ENCODE data around the gene RNF103.
"Not testable (repeated sequence)": the region's sequence is repeated elsewhere in the genome, so short reads cannot be mapped to it uniquely, and the experiment has no call there.

RNF103 gene, protein sequence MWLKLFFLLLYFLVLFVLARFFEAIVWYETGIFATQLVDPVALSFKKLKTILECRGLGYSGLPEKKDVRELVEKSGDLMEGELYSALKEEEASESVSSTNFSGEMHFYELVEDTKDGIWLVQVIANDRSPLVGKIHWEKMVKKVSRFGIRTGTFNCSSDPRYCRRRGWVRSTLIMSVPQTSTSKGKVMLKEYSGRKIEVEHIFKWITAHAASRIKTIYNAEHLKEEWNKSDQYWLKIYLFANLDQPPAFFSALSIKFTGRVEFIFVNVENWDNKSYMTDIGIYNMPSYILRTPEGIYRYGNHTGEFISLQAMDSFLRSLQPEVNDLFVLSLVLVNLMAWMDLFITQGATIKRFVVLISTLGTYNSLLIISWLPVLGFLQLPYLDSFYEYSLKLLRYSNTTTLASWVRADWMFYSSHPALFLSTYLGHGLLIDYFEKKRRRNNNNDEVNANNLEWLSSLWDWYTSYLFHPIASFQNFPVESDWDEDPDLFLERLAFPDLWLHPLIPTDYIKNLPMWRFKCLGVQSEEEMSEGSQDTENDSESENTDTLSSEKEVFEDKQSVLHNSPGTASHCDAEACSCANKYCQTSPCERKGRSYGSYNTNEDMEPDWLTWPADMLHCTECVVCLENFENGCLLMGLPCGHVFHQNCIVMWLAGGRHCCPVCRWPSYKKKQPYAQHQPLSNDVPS

DNA sequence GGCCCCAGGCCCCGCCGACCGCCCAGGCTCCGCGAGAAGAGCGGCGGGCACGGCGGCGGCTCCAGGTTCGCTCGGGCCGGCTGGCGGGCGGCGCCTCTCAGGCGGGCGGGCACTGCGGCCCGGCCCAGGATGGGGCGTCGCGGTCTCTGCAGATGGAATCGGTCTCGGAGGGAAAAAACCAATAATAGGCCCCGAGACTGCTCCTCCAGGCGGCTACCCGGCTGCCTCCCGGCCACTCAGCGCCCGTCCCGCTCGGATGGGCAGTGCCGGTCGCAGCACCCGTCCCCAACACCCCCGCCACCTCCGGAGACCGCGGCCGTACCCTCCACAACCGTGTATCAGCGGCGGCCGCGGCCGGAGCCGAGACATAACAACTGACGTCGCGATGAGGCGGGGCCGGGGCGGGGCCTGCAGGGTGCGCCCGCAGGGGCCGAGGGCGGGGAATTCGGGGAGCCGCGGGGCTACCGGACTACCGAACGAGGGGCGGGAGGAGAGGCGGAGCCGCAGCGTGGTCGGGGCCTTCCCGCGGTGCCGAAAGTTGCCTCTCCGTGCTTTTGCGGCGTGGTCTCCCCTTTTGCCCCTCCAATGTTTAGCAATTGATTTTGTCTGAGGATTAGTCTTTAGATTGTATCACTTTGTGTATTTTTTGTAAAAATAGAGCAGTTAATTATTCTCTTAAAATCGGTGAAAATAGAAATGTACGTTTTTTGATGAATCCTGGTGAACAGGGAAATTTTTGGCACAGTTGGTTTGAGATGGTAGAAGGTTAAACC, at the start of gene RNF103:
RNF103 (minus strand) TSS at position 372 of the 773 bp plus-strand sequence. CDS start 979 bp downstream, outside the sequence.
- H3K4me3 ChIP-seq: peak within 1 kb of the TSS; percentile 56 to 87 (median 67)
- peak within 1 kb of the TSS; percentile 40 to 99 (median 96) for H3K27ac ChIP-seq

DNA sequence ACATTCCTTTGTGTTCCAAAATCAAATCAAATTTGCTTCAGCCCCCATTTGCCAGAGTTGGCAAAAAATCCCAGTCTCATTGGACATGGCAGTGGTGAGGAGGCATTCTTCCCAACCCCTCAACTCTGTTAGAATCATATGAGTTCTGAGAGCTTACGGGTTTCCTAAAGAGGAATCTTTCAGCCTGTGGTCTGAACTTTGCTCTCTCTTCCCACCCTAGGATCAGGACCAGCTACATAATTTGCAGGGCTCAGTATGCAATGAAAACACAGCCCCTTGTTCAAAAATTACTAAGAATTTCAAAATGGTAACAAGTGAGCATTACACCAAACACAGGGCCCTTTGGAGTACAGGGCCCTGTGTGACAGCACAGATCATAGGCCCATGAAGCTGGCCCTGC, 49.3 kb upstream of the RNF103 start:
- Histone ChIP-seq H3K27ac (no peak overlapping the region), H3K4me3 (no peak overlapping the region)

DNA sequence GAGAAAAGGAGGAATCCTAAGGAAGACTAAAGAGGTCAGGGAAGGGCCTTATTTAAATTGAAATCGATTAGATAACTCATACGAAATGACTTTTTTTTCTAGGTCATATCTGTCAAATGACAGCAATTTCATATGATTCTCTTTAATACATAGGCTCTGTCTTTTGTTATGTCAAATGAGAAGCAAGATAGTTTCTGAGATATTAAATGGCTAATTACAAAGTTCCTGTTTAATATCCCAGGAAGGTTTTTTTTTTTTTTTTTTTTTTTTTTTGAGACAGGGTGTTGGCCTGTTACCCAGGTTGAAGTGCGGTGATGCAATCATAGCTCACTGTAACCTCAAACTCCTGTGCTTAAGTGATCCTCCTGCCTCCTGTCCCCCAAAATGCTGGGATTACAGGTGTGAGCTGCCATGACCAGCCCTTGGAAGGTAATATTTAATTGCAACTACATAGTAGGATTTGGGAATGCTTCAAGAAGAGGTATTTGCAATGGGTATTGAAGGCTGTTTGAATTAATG, 48.4 kb upstream of the RNF103 start:
- no peak overlapping the region for H3K27ac ChIP-seq

DNA sequence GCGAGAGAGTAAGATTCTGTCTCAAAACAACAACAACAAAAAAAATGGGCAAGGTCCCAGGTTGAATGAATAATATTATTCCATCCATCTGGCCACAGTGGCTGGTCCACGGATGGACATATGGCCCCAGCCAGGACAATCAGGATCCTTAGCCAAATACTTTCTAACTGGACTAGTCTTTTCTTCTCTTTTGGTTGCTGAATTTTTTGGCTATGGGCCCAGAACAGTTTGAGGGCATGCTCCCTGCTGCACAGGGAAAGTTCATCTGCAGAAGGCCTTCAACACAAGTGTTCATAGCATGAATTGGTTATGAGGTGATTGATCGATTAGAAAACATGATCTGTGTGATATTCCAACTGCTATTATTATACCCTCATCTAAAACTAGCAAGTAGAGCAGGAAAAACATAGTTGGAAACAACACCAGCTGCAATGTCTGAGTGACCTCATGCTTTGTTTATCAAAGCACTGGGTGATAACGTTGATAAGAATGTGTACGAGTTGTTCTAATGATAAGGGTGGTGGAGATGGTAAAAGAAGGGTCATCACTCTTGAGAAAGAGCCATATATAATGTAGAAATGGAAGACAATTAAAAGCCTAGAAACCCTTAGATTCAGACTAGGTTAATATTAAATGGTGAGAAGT, 47.8 kb upstream of the RNF103 start:
- H3K4me3 ChIP-seq: no peak overlapping the region
- H3K27ac ChIP-seq: no peak overlapping the region

More for the DNA sequence above, 48.4 kb upstream of the RNF103 start:
- H3K4me3 ChIP-seq: no peak overlapping the region

DNA sequence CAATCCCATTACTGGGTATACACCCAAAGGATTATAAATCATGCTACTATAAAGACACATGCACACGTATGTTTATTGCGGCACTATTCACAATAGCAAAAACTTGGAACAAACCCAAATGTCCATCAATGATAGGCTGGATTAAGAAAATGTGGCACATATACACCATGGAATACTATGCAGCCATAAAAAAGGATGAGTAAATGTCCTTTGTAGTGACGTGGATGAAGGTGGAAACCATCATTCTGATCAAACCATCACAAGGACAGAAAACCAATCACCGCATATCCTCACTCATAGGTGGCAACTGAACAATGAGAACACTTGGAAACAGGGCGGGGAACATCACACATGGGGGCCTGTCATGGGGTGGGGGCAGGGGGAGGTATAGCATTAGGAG, 45.7 kb upstream of the RNF103 start:
- not testable (repeated sequence) for H3K4me3 ChIP-seq, H3K27ac ChIP-seq

DNA sequence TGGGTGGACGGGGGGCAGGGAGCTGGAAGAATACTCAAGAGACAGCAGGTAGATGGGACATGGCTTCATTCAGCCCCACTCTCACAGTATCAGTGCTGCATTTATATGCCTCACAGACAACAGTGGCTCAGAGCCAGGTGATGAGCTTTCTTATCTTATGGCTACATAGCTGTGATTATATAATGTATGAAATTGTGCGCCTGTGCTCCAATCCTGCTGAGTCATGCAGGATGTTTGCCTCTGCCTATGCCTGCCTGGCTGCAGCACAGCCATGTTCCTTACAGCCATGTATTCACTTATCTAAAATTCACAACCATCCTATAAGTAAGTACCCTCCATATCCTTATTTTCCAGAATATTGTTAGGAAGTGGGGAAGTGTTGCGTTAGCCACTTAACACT, 37.7 kb upstream of the RNF103 start:
- H3K4me3 ChIP-seq: no peak overlapping the region
- H3K27ac ChIP-seq: no peak overlapping the region

DNA sequence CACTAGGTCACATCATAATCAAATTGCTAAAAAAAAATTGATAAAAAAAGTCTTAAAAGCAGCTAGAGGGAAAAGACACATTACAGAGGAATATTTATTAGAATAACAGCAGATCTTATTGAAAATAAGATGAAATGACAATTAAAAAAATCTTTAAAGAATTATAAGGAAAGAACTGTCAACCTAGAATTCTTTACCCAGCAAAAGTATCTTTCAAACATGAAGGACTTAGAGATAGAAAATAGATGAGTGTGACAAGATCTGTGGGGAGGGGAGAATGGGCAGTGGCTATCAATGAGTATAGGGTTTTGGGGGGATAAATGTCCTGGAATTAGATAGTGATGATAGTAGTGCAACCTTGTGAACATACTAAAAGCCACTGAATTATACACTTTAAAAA, 26.5 kb upstream of the RNF103 start:
- Histone ChIP-seq H3K27ac (no peak overlapping the region), H3K4me3 (no peak overlapping the region)

DNA sequence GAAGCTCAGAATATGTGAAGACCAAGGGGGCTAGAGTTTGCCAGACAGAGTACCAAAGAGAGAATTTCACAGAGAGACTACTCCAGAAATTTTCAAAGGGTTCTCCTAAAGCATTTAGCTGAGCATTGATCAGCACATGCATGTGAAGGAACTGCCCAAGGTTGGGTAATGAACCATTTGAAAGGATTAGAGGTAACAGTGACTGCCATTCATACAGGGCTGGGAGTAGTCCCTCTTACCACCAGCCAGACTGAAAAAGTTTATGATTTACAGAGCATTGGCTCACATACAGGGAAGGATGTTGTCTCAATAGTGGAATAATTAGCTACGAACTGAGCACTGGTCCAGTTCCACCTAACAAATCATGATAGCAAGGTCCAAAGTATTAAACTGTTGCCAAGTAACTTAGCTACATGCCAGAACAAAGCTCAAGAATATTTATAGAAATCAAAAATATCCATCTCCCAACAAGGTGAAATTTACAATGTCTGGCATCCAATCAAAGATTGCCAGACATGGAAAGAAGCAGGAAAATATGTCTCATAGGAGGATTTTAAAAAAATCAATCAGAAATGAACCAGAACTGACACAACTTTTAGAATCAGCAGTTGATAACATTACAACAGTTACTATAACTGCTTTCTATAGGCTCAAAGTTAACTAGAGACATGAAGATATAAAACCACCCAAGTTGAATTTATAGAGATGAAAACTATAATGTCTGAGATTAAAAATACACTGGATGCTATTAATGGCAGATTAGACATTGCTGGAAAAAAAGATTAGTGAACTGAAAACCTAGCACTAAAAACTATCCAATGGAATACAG, 25.7 kb upstream of the RNF103 start:
- Histone ChIP-seq H3K27ac (no peak overlapping the region), H3K4me3 (no peak overlapping the region)

DNA sequence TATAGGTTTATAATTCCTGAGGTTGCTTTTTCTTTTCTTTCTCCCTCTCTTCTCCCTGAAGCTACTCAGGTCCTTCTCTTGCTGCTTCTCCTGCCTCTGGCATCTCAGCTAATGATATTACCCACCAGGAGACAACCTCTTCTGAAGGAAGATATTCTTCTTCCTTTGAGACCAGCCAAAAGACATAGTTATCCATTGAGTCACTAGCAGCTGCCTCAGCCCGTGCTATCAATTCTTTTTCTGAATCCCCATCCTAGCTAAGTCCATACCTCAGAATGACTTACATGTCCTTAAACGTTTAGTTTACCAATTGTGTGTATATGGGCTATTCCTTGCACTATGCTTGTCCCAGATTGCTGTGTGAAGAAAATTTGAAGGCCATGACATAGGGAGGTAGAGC, 25.0 kb upstream of the RNF103 start:
- no peak overlapping the region for H3K27ac ChIP-seq

DNA sequence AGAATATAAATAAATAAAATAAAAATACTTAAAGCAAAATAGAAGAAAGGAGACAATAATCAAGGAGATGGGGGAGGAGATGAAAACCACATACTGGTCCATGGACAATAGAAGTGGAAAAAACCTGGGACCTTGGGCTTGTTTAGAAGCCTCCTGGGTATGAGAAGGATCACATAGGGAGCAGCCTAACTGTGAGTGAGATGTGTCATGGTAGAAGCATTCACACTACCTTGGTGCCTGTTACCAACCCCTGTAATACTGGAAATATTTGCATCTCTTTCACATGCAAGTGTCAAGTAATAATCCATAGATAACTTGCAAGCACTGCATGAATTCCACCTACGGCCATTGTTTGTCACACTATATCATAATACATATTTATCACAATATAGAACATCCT, 23.2 kb upstream of the RNF103 start:
- no peak overlapping the region for H3K27ac ChIP-seq
- H3K4me3 ChIP-seq: no peak overlapping the region

More for the DNA sequence above, 25.0 kb upstream of the RNF103 start:
- no peak overlapping the region for H3K4me3 ChIP-seq

DNA sequence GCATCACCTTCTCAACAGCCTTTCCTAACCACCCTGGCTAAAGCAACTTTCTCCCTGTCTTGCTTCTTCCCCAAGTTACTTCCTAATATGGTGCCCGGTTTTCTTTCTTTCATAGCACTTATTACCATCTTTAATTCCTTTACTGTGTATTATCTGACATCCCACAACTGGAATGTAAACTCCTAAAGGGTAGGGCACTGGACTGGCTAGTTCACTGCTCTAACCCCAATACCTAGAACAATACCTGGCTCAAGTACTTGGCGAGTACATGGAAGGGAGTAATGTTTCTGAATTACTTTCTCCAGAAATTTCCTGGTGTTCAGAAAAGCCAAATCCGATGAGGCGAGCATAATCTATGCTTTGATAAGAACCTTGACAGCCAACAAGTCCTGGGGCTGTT, 22.7 kb upstream of the RNF103 start:
- H3K27ac ChIP-seq: no peak overlapping the region
- no peak overlapping the region for H3K4me3 ChIP-seq

DNA sequence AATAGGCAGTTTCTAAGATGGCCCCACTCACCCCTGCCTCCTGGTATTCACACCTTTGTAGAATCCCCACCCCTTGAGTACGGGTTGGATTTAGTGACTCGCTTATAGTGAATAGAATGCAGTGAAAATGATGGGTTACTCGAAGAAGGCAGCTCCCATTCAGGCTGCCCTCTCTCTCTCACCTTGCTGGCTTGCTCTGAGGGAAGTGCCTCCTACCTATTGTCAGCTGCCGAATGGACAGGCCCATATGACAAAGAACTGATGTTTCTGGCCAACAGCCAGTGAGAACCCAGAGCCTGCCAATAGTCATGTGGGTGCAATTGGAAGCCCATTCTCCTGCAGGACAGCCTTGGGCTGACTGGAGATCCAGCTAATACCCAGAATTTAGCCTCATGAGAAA, 22.1 kb upstream of the RNF103 start:
- no peak overlapping the region for H3K4me3 ChIP-seq
- no peak overlapping the region for H3K27ac ChIP-seq

DNA sequence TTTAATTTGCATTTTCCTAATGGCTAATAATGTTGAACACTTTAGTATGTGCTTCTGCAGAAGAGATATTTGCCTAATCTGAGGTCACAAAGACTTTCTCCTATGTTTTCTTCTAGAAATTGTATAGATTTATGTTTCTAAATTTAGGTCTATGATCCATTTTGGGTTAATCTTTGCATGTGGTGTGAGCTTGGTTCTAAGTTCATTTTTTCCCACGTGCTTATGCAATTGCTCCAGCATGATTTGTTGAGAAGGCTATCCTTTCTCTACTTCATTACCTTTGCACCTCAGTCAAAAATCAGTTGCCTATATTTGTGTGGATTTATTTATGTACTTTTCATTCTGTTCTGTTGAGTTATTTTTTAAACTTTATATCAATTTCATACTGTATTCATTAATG, 15.0 kb upstream of the RNF103 start:
- Histone ChIP-seq H3K27ac (no peak overlapping the region), H3K4me3 (no peak overlapping the region)

DNA sequence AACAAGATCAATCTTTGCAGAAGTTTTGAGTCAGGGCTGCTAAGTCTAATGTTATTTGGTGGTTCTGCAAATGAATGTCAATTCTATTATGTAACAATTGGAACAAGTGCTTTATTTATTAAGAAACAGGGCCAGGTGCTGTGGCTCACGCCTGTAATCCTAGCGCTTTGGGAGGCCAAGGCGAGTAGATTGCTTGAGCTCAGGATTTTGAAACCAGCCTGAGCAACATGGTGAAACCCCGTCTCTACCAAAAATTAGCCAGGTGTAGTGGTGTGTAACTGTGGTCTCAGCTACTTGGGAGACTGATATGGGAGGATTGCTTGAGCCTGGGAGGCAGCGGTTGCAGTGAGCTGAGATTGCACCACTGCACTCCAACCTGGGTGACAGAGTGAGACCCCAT, 13.2 kb upstream of the RNF103 start:
- H3K27ac ChIP-seq: no peak overlapping the region
- no peak overlapping the region for H3K4me3 ChIP-seq

DNA sequence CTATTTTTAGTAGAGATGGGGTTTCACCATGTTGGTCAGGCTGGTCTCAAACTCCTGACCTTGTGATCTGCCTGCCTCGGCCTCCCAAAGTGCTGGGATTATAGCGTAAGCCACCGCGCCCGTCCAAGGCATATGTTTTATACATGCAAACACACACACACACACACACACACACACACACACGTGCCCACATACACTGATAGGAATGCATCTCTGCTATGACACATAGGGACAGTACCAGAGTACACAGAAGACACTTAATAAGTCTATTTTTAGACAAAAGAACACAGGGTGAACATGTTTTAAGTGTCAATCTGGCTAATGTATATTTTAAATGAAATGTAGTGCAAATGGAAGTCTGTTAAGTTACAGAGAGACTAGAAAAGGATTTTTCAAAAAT, 10.7 kb upstream of the RNF103 start:
- no peak overlapping the region for H3K27ac ChIP-seq
- no peak overlapping the region for H3K4me3 ChIP-seq

DNA sequence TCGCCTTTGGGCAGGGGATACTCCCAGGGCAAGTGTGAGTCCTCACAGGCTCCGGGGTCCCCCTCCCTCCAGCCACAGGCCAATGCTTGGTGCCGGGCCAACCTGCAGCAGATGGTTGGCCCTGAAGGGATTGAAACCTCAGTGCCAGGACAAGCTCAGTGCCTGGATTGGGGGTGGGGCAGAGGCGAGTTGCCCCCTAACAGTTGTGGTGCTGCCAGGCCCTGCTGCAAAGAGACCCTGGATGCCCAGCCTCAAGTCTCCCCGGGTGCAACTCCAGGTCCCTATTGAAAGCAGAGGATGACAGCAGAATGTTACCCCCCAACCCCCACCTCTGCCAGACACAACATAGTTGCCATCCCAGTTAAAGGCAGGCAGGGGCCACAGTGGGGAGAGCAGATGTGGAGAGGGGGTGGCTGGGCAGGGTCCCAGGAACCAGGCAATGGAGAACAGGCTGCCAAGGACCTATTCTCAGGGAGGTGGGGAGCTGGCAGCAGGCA, 9.5 kb upstream of the RNF103 start:
- Histone ChIP-seq H3K27ac (no peak overlapping the region), H3K4me3 (no peak overlapping the region)

DNA sequence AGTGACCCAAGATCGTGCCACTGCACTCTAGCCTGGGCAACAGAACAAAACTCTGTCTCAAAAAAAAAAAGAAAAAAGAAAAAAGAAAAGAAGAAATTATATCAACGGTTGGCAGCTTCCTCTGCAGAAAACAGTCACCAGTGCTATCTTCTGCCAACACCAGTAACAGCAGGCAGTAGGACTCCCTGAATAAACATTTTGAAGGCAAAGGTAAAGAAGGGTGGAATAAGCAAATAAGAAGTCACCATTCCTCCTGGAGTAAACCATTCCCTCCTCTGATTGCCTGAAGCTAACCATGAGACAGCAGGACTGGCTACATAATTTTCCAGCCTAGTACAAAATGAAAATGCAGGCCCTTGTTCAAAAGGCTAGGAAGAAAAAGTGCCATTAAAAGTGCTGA, 9.0 kb upstream of the RNF103 start:
- no peak overlapping the region for H3K4me3 ChIP-seq
- H3K27ac ChIP-seq: no peak overlapping the region

DNA sequence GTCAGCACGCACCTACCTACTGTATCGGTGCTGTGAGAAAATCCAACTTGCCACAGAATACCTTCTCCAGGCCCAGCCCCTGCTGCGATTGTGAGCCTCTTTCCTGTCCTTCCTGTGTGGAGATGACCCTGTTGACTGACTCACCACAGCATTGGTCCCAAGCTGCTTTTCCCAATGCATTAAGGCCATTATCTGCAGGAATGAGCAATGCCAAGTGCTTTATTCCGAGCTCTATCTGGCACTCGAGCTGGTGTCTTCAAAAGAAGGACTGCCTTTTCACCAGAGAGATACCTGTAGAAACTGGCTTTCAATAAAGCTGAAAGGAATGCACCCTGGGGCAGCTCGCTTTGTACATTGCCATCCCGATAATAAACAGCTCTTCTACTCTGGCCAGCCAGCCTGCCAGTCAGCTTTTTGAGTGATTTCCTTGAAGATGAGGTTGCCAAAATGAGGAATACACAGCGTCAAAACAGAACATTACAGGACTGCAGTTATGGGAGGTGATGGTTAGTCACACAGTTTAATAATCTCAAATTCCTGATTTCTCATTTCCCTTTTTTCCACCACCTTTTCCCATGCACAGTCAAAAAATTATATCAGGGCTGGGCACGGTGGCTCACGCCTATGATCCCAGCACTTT, 8.3 kb upstream of the RNF103 start:
- no peak overlapping the region for H3K4me3 ChIP-seq
- H3K27ac ChIP-seq: peak overlapping the region in 1 of 21 experiments; percentile 42
